WERI-Rb-1 (cell line): ENCODE measurements around the gene SLC16A4.

Experiments used
- DNase-seq: peaks from one replicate; pipeline ENCODE4 v3.0.0-alpha.2; 2020
- H3K27ac ChIP-seq: fragments of 250-450 bp; sonication (Bioruptor Pico); 2 replicates; pipeline ENCODE4 v1.5.1; 2020; ENCODE audit warnings: mild to moderate bottlenecking, moderate library complexity
- H3K27me3 ChIP-seq: fragments of 250-450 bp; sonication (Bioruptor Pico); 2 replicates; pipeline ENCODE4 v1.5.1; 2021; ENCODE audit warnings: mild to moderate bottlenecking, low read depth, moderate library complexity; ENCODE audit not compliant: insufficient read depth, severe bottlenecking
- H3K36me3 ChIP-seq: fragments of 250-450 bp; sonication (Bioruptor Pico); 2 replicates; pipeline ENCODE4 v1.5.1; 2020; ENCODE audit warnings: mild to moderate bottlenecking, moderate library complexity
- H3K4me3 ChIP-seq: 2 replicates; pipeline ENCODE4 v1.5.1; 2011; ENCODE audit warnings: low read depth, mild to moderate bottlenecking, control low read depth, low read length
- H3K9me3 ChIP-seq: fragments of 250-450 bp; sonication (Bioruptor Pico); 2 replicates; pipeline ENCODE4 v1.5.1; 2021; ENCODE audit warnings: mild to moderate bottlenecking, moderate library complexity; ENCODE audit not compliant: severe bottlenecking
- TF ChIP-seq, protein P1 (sequence below): IDR thresholded peaks from 2 replicates; pipeline ENCODE4 v1.5.1; 2011; ENCODE audit warnings: low read depth, mild to moderate bottlenecking, control low read depth, inconsistent platforms, low read length

The SLC16A4 gene

DNA sequence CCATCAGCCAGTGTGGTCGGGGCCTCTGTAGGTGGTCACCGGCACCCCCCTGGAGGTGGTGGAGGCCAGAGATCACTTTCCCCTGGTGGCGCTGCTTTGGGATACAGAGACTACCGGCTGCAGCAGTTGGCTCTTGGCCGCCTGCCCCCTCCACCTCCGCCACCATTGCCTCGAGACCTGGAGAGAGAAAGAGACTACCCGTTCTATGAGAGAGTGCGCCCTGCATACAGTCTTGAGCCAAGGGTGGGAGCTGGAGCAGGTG, 50.7 kb downstream of the SLC16A4 start:
- Histone ChIP-seq H3K4me3 (peak overlapping the region; percentile 84), H3K9me3 (no peaks in the 10 kb centered on the region), H3K27me3 (no peaks in the 10 kb centered on the region), H3K27ac (peak overlapping the region; percentile 98), H3K36me3 (peaks cover 59% of the 10 kb centered on the region)
- DNase-seq: peak; percentile 32
- TF ChIP-seq, protein P1, sequence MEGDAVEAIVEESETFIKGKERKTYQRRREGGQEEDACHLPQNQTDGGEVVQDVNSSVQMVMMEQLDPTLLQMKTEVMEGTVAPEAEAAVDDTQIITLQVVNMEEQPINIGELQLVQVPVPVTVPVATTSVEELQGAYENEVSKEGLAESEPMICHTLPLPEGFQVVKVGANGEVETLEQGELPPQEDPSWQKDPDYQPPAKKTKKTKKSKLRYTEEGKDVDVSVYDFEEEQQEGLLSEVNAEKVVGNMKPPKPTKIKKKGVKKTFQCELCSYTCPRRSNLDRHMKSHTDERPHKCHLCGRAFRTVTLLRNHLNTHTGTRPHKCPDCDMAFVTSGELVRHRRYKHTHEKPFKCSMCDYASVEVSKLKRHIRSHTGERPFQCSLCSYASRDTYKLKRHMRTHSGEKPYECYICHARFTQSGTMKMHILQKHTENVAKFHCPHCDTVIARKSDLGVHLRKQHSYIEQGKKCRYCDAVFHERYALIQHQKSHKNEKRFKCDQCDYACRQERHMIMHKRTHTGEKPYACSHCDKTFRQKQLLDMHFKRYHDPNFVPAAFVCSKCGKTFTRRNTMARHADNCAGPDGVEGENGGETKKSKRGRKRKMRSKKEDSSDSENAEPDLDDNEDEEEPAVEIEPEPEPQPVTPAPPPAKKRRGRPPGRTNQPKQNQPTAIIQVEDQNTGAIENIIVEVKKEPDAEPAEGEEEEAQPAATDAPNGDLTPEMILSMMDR: no peak

DNA sequence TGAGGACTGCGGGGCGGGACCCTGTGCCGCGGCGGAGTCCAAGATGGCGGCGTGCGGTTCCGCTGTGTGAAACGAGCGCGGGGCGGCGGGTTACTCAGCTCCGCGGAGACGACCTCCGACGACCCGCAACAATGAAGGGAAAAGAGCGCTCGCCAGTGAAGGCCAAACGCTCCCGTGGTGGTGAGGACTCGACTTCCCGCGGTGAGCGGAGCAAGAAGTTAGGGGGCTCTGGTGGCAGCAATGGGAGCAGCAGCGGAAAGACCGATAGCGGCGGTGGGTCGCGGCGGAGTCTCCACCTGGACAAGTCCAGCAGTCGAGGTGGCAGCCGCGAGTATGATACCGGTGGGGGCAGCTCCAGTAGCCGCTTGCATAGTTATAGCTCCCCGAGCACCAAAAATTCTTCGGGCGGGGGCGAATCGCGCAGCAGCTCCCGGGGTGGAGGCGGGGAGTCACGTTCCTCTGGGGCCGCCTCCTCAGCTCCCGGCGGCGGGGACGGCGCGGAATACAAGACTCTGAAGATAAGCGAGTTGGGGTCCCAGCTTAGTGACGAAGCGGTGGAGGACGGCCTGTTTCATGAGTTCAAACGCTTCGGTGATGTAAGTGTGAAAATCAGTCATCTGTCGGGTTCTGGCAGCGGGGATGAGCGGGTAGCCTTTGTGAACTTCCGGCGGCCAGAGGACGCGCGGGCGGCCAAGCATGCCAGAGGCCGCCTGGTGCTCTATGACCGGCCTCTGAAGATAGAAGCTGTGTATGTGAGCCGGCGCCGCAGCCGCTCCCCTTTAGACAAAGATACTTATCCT, 51.2 kb downstream of the SLC16A4 start:
- H3K4me3 ChIP-seq: peak overlapping the region; percentile 84

DNA sequence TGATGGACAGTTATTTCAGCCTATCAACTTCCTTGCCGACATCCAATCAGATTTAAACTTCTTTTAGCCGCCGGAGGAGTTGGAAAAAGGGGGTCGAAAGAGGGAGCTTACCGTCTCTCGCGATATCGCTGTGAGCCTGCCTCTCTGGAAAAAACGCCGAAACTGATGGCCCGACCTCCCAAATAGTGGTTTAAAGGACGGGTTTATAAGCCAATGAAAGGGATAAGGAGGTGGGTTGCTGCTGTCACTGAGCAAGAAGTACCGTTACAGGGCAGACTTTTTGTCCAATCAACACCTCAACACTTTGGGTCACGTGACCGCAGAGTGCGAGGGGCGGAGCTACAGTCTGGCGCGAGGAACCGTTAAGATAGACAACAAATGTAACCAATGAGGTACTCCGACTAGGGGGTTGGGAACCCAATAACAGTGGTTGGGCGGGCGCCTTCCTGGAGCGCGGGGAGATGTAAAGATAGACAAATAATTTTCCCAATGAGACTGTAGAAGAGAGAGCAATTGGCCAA, 51.9 kb downstream of the SLC16A4 start, which contains the start of gene RBM15:
RBM15 (plus strand) TSS at position 492 of the 521 bp plus-strand sequence; CDS start at position 521, 29 bp downstream.
- peak; percentile 99 for DNase-seq
- Histone ChIP-seq H3K9me3 (no peaks in the 10 kb centered on the region), H3K4me3 (peak within 1 kb of the TSS; percentile 84), H3K27me3 (no peaks in the 10 kb centered on the region), H3K27ac (peak within 1 kb of the TSS; percentile 98), H3K36me3 (peaks cover 47% of the 10 kb centered on the region)
- TF ChIP-seq, protein P1: no peak

More for the DNA sequence above, 51.2 kb downstream of the SLC16A4 start:
- Histone ChIP-seq H3K36me3 (peaks cover 53% of the 10 kb centered on the region), H3K27ac (peak overlapping the region; percentile 98), H3K27me3 (no peaks in the 10 kb centered on the region), H3K9me3 (no peaks in the 10 kb centered on the region)
- DNase-seq: peak; percentile 55
- TF ChIP-seq, protein P1: peak; percentile 25; the same call in 1 of the 2 replicates

DNA sequence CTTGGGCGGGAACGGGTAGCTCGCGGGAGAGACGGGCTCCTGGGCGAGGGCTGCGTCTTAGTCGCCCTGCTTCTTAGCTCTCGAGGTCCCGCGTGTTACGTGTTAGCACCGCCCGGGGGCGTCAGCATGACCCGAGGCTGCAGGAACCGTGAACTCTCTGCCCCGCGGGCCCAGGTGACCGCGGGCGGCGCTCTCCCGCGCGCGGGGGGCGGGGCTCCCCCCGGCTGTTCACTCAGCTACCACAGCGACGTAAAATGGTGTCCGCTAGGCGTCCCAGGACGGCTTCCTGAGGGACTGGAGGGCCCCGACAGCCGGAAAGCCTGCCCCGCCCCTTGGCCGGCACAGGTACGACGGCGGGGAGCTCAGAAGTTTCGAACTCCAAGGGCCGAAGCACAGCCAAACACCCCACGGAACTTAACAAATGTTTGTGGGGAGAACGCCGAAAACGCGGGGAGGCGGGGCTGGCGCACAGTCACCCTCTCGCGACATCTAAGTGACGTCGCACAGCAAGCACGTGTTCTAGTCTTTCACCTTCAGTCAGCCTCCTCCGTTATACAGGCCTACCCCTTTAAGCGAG, 52.4 kb downstream of the SLC16A4 start:
- peak overlapping the region; percentile 98 for H3K27ac ChIP-seq
- H3K36me3 ChIP-seq: peaks cover 41% of the 10 kb centered on the region
- no peaks in the 10 kb centered on the region for H3K9me3 ChIP-seq
- DNase-seq: peak; percentile 94
- H3K27me3 ChIP-seq: no peaks in the 10 kb centered on the region
- TF ChIP-seq, protein P1: peak; percentile 61
- H3K4me3 ChIP-seq: peak overlapping the region; percentile 84

DNA sequence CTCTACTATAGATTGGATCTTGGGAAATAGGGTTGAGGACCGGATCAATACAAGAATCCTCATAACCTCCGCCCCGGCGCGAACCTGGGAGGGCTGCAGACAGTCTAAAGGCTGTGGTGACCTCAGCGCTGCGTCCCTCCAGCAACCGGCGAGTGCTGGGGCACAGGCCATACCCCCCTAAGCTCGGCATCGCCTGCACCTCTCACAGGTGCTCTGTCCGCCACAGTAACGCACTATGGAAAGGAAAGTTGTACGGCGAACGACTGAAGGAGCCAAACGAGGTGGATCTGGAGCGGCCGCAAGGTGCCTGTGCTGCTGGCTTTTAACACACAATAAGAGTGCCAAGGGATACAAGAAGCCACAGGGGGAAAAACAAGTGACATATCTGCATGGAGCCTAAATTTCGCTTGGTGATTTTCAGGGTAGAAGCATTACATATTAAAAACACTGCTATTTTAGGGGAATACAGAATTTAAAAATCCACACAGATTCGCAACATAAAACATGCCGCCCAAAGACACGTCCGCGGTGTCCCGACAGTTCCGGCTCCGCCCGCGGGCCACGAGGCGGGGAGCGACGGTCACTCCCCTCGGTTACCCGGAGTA, 53.0 kb downstream of the SLC16A4 start:
- peak; percentile 69 for DNase-seq
- TF ChIP-seq, protein P1: no peak
- H3K27me3 ChIP-seq: no peaks in the 10 kb centered on the region
- H3K4me3 ChIP-seq: peak overlapping the region; percentile 84
- H3K27ac ChIP-seq: peak overlapping the region; percentile 98
- peaks cover 35% of the 10 kb centered on the region for H3K36me3 ChIP-seq
- no peaks in the 10 kb centered on the region for H3K9me3 ChIP-seq
